Breast epithelium (tissue), 4 donors: ENCODE results near the gene C5. TPM values are rescaled to one million over a fixed set of nuclear protein-coding genes. Genes with fewer than 3 reads are reported as not detected.
"Not testable (repeated sequence)": the region's sequence is repeated elsewhere in the genome, so short reads cannot be mapped to it uniquely, and the experiment has no call there.

Experiments used
- DNase-seq, 2 donors: peaks; one replicate each; pipeline ENCODE4 v3.0.0-alpha.2; 2019; ENCODE audit warnings: low spot score in 2 of 2
- H3K27ac ChIP-seq, 2 donors: fragments of 200-600 bp; sonication (generic) in 1 of 2; one replicate each; pipeline ENCODE4 v1.5.1; 2016 to 2019; ENCODE audit warnings: mild to moderate bottlenecking in 1 of 2
- H3K27me3 ChIP-seq, 2 donors: fragments of 200-600 bp; sonication (generic) in 1 of 2; one replicate each; pipeline versions ENCODE4 v1.5.1 to v1.6.0; 2017 to 2019; ENCODE audit warnings: control low read depth in 1 of 2, mild to moderate bottlenecking in 1 of 2
- H3K36me3 ChIP-seq: fragments of 200-600 bp; one replicate; pipeline ENCODE4 v1.5.1; 2019
- H3K4me1 ChIP-seq, 2 donors: fragments of 200-600 bp; sonication (generic); one replicate each; pipeline ENCODE4 v1.5.1; 2016 to 2019; ENCODE audit warnings: control low read depth in 1 of 2
- H3K4me3 ChIP-seq, 3 donors: fragments of 200-600 bp; sonication (generic); 1 replicate in 2 of 3; 2 replicates in 1 of 3; pipeline ENCODE4 v1.5.1; 2016 to 2019; ENCODE audit warnings: mild to moderate bottlenecking in 3 of 3, moderate library complexity in 2 of 3
- H3K9me3 ChIP-seq, 2 donors: fragments of 200-600 bp; sonication (generic) in 1 of 2; one replicate each; pipeline ENCODE4 v1.5.1; 2016 to 2019; ENCODE audit warnings: control low read depth in 1 of 2
- CTCF ChIP-seq, 3 donors: fragments of 450-650 bp; IDR thresholded peaks; one replicate each; pipeline ENCODE4 v1.5.1; 2016 to 2017; ENCODE audit warnings: antibody characterized with exemption in 3 of 3, mild to moderate bottlenecking in 3 of 3, moderate library complexity in 3 of 3
- POLR2A ChIP-seq: fragments of 450-650 bp; IDR thresholded peaks from one replicate; pipeline ENCODE4 v1.6.1; 2016; ENCODE audit warnings: antibody characterized with exemption, mild to moderate bottlenecking, moderate library complexity
- POLR2AphosphoS5 ChIP-seq, 3 donors: sonication (generic); formaldehyde crosslinking; IDR thresholded peaks; one replicate each; pipeline ENCODE4 v1.6.1; 2017; ENCODE audit warnings: antibody characterized with exemption in 3 of 3
- intact Hi-C: fragments of 100-400 bp; cut with DNase I; formaldehyde crosslinking; loops from one replicate; pipeline ENCODE4 v1.15.1; 2023; ENCODE audit warnings: low total_unique reads
- total RNA-seq, 3 donors: library from RNA; depleted of rRNA; stranded (reverse); fragments of >200 nt; gene quantifications; one replicate each; pipeline ENCODE4 v1.1.0, GENCODE V29; 2016

Gene C5
- total RNA-seq, 3 donors from 2014 or later = 5.9 to 22.7 (median 13.2) TPM

GRCh38 chr9:121029469-121029868 is 20.6 kb downstream of the C5 start:
- Histone ChIP-seq H3K27ac (no peak overlapping the region), H3K4me3 (no peak overlapping the region), H3K4me1 (no peaks in the 10 kb centered on the region), H3K9me3 (no peaks in the 10 kb centered on the region), H3K36me3 (no peaks in the 10 kb centered on the region), H3K27me3 (no peaks in the 10 kb centered on the region)
- DNase-seq = no peak
- no peak for TF ChIP-seq POLR2A
- TF ChIP-seq POLR2AphosphoS5 (IDR thresholded peaks at IDR 0.05) = no peak
- TF ChIP-seq CTCF (IDR thresholded peaks at IDR 0.05) = no peak
- intact Hi-C loops = no loop called here

- H3K9me3 ChIP-seq, H3K36me3 ChIP-seq, DNase-seq, H3K27me3 ChIP-seq, H3K4me3 ChIP-seq, intact Hi-C loops, H3K4me1 ChIP-seq, H3K27ac ChIP-seq: not testable (repeated sequence)
These were observed 21.8 kb downstream of the C5 start for GRCh38 chr9:121028285-121028684.

DNA sequence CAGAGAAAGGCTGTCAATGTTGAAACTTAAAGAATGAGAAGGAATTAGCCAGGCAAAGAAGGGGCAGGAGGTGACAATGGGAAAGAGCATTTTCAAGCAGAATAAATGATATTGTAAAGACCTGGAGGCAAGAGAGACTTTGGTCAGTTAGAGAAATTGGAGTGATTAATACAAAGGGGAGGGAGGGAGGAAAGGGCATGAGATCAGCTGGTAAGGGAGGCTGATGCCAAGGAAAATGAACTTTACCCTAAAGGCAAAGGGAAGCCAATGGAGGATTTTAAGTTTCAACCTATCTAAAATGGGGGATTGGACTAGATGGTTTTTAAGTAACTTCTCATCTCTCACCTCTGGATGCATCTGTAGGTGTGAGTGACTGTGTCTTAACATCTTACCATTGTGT is 23.3 kb downstream of the C5 start:
- Histone ChIP-seq H3K27ac (no peak overlapping the region), H3K4me1 (no peaks in the 10 kb centered on the region), H3K36me3 (no peaks in the 10 kb centered on the region), H3K27me3 (no peaks in the 10 kb centered on the region), H3K4me3 (no peak overlapping the region), H3K9me3 (no peaks in the 10 kb centered on the region)
- TF ChIP-seq POLR2A (no peak), CTCF (IDR thresholded peaks at IDR 0.05) (no peak), POLR2AphosphoS5 (IDR thresholded peaks at IDR 0.05) (no peak)
- intact Hi-C loops = no loop called here
- DNase-seq = no peak

DNA sequence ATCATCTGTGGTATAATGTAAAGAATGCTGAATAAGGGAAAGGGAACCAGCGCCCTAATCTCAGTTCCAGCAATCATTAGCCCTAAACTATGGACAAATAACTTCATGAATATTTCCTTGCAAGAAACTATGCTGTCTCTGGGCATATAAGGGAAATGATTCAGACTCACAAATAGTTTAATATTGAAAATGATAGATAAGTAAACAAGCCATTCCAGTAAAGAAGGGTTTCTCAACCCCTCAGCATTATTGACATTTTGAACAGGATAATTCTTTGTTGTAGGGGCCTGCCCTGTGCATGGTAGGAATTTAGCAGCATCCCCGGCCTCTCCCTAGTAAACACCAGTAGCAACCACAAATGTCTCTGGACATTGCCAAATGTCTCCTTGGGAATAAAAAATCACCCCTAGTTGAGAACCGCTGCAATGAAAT is 23.8 kb downstream of the C5 start:
- DNase-seq = no peak
- Histone ChIP-seq H3K27me3 (no peaks in the 10 kb centered on the region), H3K9me3 (no peaks in the 10 kb centered on the region), H3K27ac (no peak overlapping the region), H3K36me3 (no peaks in the 10 kb centered on the region), H3K4me3 (no peak overlapping the region), H3K4me1 (no peaks in the 10 kb centered on the region)
- TF ChIP-seq CTCF (IDR thresholded peaks at IDR 0.05) (no peak), POLR2A (no peak), POLR2AphosphoS5 (IDR thresholded peaks at IDR 0.05) (no peak)
- intact Hi-C loops = no loop called here

DNA sequence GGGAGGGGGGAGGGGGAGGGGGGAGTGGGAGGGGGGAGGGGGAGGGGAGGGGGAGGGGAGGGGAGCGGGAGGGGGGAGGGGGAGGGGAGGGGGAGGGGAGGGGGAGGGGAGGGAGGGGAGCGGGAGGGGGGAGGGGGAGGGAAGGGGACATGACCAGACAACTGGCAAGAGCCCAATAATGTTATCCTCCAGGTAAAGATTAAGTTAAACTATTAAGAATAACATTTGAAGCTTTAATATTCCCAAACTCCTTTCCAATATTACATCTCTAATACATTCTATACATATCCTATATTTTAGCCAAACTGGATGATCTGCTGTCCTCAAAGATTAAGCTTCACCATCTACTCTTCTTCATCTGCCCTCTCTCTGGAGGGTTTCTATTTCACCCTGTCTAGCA is 25.8 kb downstream of the C5 start:
- DNase-seq = no peak
- intact Hi-C loops = no loop called here
- TF ChIP-seq POLR2A (no peak), POLR2AphosphoS5 (IDR thresholded peaks at IDR 0.05) (no peak), CTCF (IDR thresholded peaks at IDR 0.05) (no peak)
- Histone ChIP-seq H3K27me3 (no peaks in the 10 kb centered on the region), H3K4me1 (no peaks in the 10 kb centered on the region), H3K4me3 (no peak overlapping the region), H3K9me3 (no peaks in the 10 kb centered on the region), H3K36me3 (no peaks in the 10 kb centered on the region), H3K27ac (no peak overlapping the region)

GRCh38 chr9:121023064-121023463 is 27.0 kb downstream of the C5 start:
- H3K36me3 ChIP-seq = no peaks in the 10 kb centered on the region
- no peaks in the 10 kb centered on the region for H3K27me3 ChIP-seq
- H3K27ac ChIP-seq = no peak overlapping the region
- H3K4me3 ChIP-seq = no peak overlapping the region
- DNase-seq = no peak
- no peaks in the 10 kb centered on the region for H3K4me1 ChIP-seq
- TF ChIP-seq POLR2AphosphoS5 (IDR thresholded peaks at IDR 0.05) (no peak), CTCF (IDR thresholded peaks at IDR 0.05) (no peak), POLR2A (no peak)
- intact Hi-C loops = no loop called here
- no peaks in the 10 kb centered on the region for H3K9me3 ChIP-seq
